ENCODE measurements around the gene SYCE1L. TPM values are rescaled to one million over a fixed set of nuclear protein-coding genes. Genes with fewer than 3 reads are reported as not detected.

The SYCE1L gene
- total RNA-seq, 4 donors from 2014 or later: 0.57 to 4.3 TPM; not detected in 2

DNA sequence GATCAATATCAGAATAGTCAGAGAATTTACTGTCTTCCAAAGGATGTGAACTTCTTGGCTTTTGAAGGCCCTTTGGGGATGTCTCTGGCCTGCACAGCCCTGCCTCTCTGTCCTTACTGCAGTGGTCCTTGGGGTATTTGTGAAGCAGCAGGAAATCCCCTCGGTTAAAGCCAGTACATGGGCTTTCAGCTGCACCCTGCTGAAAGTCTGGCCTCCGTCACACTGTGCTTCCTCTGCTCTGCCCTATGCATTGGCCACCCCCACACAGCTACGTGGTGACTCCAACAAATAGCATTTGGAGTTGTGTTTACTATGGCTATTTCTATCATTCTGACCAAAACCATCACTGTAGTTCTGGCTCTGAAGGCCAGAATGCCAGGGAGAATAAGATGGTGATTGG is 21.2 kb downstream of the SYCE1L start:
- intact Hi-C loops (cut with DNase I): no loop called here
- H3K27me3 ChIP-seq: peaks cover 0 to 5% (median 0%) of the 10 kb centered on the region in 4 donors
- TF ChIP-seq POLR2AphosphoS5 (IDR thresholded peaks at IDR 0.05) (no peak), EP300 (IDR thresholded peaks at IDR 0.05) (no peak), POLR2A (IDR thresholded peaks at IDR 0.05; ENCODE audit: low read depth) (no peak)
- TF ChIP-seq, protein P1, sequence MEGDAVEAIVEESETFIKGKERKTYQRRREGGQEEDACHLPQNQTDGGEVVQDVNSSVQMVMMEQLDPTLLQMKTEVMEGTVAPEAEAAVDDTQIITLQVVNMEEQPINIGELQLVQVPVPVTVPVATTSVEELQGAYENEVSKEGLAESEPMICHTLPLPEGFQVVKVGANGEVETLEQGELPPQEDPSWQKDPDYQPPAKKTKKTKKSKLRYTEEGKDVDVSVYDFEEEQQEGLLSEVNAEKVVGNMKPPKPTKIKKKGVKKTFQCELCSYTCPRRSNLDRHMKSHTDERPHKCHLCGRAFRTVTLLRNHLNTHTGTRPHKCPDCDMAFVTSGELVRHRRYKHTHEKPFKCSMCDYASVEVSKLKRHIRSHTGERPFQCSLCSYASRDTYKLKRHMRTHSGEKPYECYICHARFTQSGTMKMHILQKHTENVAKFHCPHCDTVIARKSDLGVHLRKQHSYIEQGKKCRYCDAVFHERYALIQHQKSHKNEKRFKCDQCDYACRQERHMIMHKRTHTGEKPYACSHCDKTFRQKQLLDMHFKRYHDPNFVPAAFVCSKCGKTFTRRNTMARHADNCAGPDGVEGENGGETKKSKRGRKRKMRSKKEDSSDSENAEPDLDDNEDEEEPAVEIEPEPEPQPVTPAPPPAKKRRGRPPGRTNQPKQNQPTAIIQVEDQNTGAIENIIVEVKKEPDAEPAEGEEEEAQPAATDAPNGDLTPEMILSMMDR (IDR thresholded peaks at IDR 0.05): no peak
- H3K9me3 ChIP-seq: no peaks in the 10 kb centered on the region
- DNase-seq (ENCODE audit: extremely low spot score): no peak
- H3K27ac ChIP-seq (replicated peaks in 1 of 4): no peak overlapping the region
- 53% methylated on average over 3 of the region's 3 CpGs for WGBS
- no peaks in the 10 kb centered on the region for H3K4me1 ChIP-seq
- no peaks in the 10 kb centered on the region for H3K36me3 ChIP-seq
- H3K4me3 ChIP-seq: no peak overlapping the region

DNA sequence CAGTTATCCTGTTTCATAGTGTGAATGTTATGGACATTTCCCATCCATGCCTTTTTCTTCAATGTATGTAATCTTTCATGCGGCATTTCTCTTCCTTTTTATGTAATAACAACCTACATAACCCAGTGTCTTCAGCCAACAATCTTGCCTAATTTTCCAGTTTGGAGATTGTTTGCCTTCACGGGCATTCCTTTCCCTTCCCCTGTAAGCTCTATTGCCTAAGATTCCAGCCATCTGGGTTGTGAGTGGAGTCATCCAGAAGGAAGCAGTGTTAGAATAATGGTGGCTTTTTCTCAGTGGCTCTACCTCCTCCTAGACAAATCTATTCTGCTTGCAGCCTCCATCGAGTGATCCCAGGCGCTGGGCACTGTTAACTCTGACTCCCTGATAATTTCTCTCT is 22.3 kb downstream of the SYCE1L start:
- DNase-seq (ENCODE audit: extremely low spot score): no peak
- no peaks in the 10 kb centered on the region for H3K36me3 ChIP-seq
- TF ChIP-seq POLR2AphosphoS5 (IDR thresholded peaks at IDR 0.05): no peak
- TF ChIP-seq, protein P1 (IDR thresholded peaks at IDR 0.05): no peak
- TF ChIP-seq POLR2A (IDR thresholded peaks at IDR 0.05; ENCODE audit: low read depth): no peak
- no peak for TF ChIP-seq EP300 (IDR thresholded peaks at IDR 0.05)
- no peaks in the 10 kb centered on the region for H3K4me1 ChIP-seq
- no peak overlapping the region for H3K27ac ChIP-seq (replicated peaks in 1 of 4)
- 92% methylated on average over 4 of the region's 4 CpGs for WGBS
- intact Hi-C loops (cut with DNase I): no loop called here
- H3K9me3 ChIP-seq: no peaks in the 10 kb centered on the region
- H3K4me3 ChIP-seq: no peak overlapping the region
- H3K27me3 ChIP-seq: peaks cover 0 to 5% (median 0%) of the 10 kb centered on the region in 4 donors

DNA sequence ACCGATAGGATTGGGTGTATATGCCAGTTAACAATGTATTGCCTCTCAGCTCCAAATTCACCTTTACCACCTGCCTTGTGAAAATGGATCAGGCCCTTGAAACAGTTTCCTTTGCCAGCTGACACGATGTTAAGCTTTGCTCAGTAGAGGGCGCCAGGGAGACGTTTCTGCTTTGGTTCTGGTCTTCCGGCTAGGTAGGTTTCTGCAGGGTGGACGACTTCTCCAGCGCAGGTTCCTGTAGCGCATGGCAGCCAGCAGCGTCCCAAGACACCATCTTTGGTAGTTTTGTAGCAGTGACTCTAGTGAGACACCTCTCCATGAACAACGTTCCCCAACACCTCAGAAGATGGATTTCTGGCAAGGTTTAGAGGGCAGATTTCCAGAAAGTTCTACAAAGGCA is 24.0 kb downstream of the SYCE1L start:
- WGBS: 68% methylated on average over 10 of the region's 10 CpGs
- H3K4me1 ChIP-seq: no peaks in the 10 kb centered on the region
- intact Hi-C loops (cut with DNase I): no loop called here
- no peaks in the 10 kb centered on the region for H3K36me3 ChIP-seq
- TF ChIP-seq, protein P1 (IDR thresholded peaks at IDR 0.05): no peak
- TF ChIP-seq EP300 (IDR thresholded peaks at IDR 0.05): no peak
- TF ChIP-seq POLR2A (IDR thresholded peaks at IDR 0.05; ENCODE audit: low read depth): no peak
- TF ChIP-seq POLR2AphosphoS5 (IDR thresholded peaks at IDR 0.05): no peak
- H3K4me3 ChIP-seq: no peak overlapping the region
- peaks cover 0 to 8% (median 0%) of the 10 kb centered on the region in 4 donors for H3K27me3 ChIP-seq
- no peaks in the 10 kb centered on the region for H3K9me3 ChIP-seq
- no peak for DNase-seq (ENCODE audit: extremely low spot score)
- H3K27ac ChIP-seq (replicated peaks in 1 of 4): no peak overlapping the region

DNA sequence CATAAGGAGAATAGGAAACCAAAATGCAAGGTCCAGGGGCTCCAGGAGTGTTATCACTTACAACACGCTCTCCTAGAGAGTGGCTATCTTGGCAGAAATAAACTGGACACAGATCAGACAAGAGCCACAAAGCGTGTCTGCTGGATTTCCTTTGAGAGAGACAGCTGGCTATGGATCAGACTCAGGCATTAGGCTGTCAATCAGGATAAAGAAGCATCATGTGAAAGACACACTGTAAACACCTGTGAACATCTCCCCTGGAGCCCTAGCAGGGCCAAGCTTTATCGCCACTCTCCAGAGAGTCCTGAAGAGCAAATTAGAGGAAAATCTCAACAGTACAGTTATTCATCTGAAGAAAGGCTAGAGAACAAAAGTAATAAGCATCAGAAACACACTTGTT is 26.0 kb downstream of the SYCE1L start:
- no peaks in the 10 kb centered on the region for H3K36me3 ChIP-seq
- WGBS: 100% methylated on average over 3 of the region's 3 CpGs
- TF ChIP-seq EP300 (IDR thresholded peaks at IDR 0.05) (no peak), POLR2AphosphoS5 (IDR thresholded peaks at IDR 0.05) (no peak), POLR2A (IDR thresholded peaks at IDR 0.05; ENCODE audit: low read depth) (no peak)
- TF ChIP-seq, protein P1 (IDR thresholded peaks at IDR 0.05): no peak
- DNase-seq (ENCODE audit: extremely low spot score): no peak
- no peaks in the 10 kb centered on the region for H3K9me3 ChIP-seq
- H3K27ac ChIP-seq (replicated peaks in 1 of 4): no peak overlapping the region
- H3K4me3 ChIP-seq: no peak overlapping the region
- peaks cover 0 to 9% (median 0%) of the 10 kb centered on the region in 4 donors for H3K27me3 ChIP-seq
- intact Hi-C loops (cut with DNase I): no loop called here
- H3K4me1 ChIP-seq: no peaks in the 10 kb centered on the region

DNA sequence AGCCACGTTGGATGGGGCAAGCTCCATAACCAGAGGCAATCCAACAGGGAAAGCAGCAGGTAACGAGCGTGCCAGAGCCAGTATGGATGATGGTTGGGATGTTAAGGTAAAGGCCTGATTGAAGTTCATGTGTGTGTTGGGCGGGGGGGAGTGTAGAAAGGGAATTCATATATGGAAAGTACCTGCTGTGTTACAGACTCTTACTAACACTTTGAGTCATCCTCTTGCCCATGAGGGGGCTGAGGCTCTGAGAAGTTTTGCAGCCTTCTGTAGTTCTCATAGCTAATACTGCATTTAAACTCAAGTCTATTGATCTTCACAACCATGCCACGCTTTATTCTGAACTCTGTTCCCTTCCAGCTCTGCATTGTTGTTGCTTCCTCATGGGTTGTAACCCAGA is 28.5 kb downstream of the SYCE1L start:
- Histone ChIP-seq H3K9me3 (no peaks in the 10 kb centered on the region), H3K36me3 (no peaks in the 10 kb centered on the region), H3K27ac (replicated peaks in 1 of 4) (no peak overlapping the region), H3K4me3 (no peak overlapping the region), H3K4me1 (no peaks in the 10 kb centered on the region), H3K27me3 (peaks cover 0 to 13% (median 0%) of the 10 kb centered on the region in 4 donors)
- 91% methylated on average over 5 of the region's 5 CpGs for WGBS
- intact Hi-C loops (cut with DNase I): no loop called here
- TF ChIP-seq, protein P1 (IDR thresholded peaks at IDR 0.05): no peak
- TF ChIP-seq POLR2AphosphoS5 (IDR thresholded peaks at IDR 0.05) (no peak), EP300 (IDR thresholded peaks at IDR 0.05) (no peak), POLR2A (IDR thresholded peaks at IDR 0.05; ENCODE audit: low read depth) (no peak)
- no peak for DNase-seq (ENCODE audit: extremely low spot score)
